ENCODE results near the gene KLLN. TPM values are rescaled to one million over a fixed set of nuclear protein-coding genes. Genes with fewer than 3 reads are reported as not detected.

The KLLN gene
- total and polyA plus RNA-seq, 2 of the 13 experiments (the other 11 are each of a cell fraction or from before 2014, with no cell fraction given): 0.08 to 0.44 TPM

GRCh38 chr10:87861953-87862678 lies 1.2 kb downstream of the KLLN start (continued):
- TF ChIP-seq ZNF251 (CRISPR knock-in tag; IDR thresholded peaks at IDR 0.05) (0 out of 2 replicates have a peak, but pooled peaks have one; percentile 54), ZNF784 (CRISPR knock-in tag; IDR thresholded peaks at IDR 0.05; ENCODE audit: borderline replicate concordance) (peak; percentile 96), SIN3A (IDR thresholded peaks at IDR 0.05; ENCODE audit: borderline replicate concordance, low read depth, low read length) (no peak), FOXP1 (IDR thresholded peaks at IDR 0.05) (no peak), FOXP1 (CRISPR knock-in tag; IDR thresholded peaks at IDR 0.05) (0 out of 2 replicates have a peak, but pooled peaks have one; percentile 40), KLF16 (CRISPR knock-in tag; IDR thresholded peaks at IDR 0.05) (peak in 1 of 2 experiments; percentile 95; a peak in 2 of 4 replicates), ZNF362 (CRISPR knock-in tag; IDR thresholded peaks at IDR 0.05; ENCODE audit: borderline replicate concordance) (no peak), ZNF761 (CRISPR knock-in tag; conservative IDR thresholded peaks at IDR 0.05) (no peak), ZNF660 (CRISPR knock-in tag; IDR thresholded peaks at IDR 0.05; ENCODE audit: borderline replicate concordance, low read depth) (no peak), KDM1A (CRISPR knock-in tag; IDR thresholded peaks at IDR 0.05) (no peak; the same call in 1 of the 2 replicates), GATAD2A (CRISPR knock-in tag; IDR thresholded peaks at IDR 0.05) (peak; percentile 86), ARNT (IDR thresholded peaks at IDR 0.05) (no peak), SP140L (CRISPR knock-in tag; IDR thresholded peaks at IDR 0.05; ENCODE audit: borderline replicate concordance) (peak; percentile 49; the same call in 1 of the 2 replicates), HNF4G (IDR thresholded peaks at IDR 0.05; ENCODE audit: borderline replicate concordance, low read depth, low read length) (peak; percentile 78), HNF4G (CRISPR knock-in tag; IDR thresholded peaks at IDR 0.05; ENCODE audit: borderline replicate concordance, low read depth) (peak; percentile 46; the same call in 1 of the 2 replicates), ZNF30 (CRISPR knock-in tag; IDR thresholded peaks at IDR 0.05) (no peak), ELK4 (CRISPR knock-in tag; IDR thresholded peaks at IDR 0.05; ENCODE audit: borderline replicate concordance) (no peak), CEBPG (CRISPR knock-in tag; IDR thresholded peaks at IDR 0.05) (peak; percentile 16), NFIC (IDR thresholded peaks at IDR 0.05; ENCODE audit: low read length) (peak; percentile 53; the same call in 1 of the 2 replicates), CREM (IDR thresholded peaks at IDR 0.05) (peak; percentile 54; the same call in 1 of the 2 replicates), CREM (CRISPR knock-in tag; IDR thresholded peaks at IDR 0.05) (no peak), HIC2 (CRISPR knock-in tag; IDR thresholded peaks at IDR 0.05; ENCODE audit: low read depth) (no peak)
- TF ChIP-seq, protein P1, sequence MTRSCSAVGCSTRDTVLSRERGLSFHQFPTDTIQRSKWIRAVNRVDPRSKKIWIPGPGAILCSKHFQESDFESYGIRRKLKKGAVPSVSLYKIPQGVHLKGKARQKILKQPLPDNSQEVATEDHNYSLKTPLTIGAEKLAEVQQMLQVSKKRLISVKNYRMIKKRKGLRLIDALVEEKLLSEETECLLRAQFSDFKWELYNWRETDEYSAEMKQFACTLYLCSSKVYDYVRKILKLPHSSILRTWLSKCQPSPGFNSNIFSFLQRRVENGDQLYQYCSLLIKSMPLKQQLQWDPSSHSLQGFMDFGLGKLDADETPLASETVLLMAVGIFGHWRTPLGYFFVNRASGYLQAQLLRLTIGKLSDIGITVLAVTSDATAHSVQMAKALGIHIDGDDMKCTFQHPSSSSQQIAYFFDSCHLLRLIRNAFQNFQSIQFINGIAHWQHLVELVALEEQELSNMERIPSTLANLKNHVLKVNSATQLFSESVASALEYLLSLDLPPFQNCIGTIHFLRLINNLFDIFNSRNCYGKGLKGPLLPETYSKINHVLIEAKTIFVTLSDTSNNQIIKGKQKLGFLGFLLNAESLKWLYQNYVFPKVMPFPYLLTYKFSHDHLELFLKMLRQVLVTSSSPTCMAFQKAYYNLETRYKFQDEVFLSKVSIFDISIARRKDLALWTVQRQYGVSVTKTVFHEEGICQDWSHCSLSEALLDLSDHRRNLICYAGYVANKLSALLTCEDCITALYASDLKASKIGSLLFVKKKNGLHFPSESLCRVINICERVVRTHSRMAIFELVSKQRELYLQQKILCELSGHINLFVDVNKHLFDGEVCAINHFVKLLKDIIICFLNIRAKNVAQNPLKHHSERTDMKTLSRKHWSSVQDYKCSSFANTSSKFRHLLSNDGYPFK (CRISPR knock-in tag; IDR thresholded peaks at IDR 0.05; ENCODE audit: borderline replicate concordance): peak; percentile 71; the same call in 1 of the 2 replicates

Data from HepG2 (cell line).